HFFc6 (cell line): ENCODE data around the gene WDR54. TPM values are rescaled to one million over a fixed set of nuclear protein-coding genes. Genes with fewer than 3 reads are reported as not detected.
"Not testable (repeated sequence)": the region's sequence is repeated elsewhere in the genome, so short reads cannot be mapped to it uniquely, and the experiment has no call there.

Experiments used
- DNase-seq: peaks from one replicate; pipeline ENCODE4 v3.0.0-alpha.2; 2018
- H3K27ac Mint-ChIP-seq: 2 replicates; pipeline ENCODE4 v1.8.0; 2020; ENCODE audit warnings: mild to moderate bottlenecking, mixed read lengths
- H3K27me3 Mint-ChIP-seq: 2 replicates; pipeline ENCODE4 v1.8.0; 2021; ENCODE audit warnings: mild to moderate bottlenecking, moderate library complexity, mixed read lengths; ENCODE audit not compliant: insufficient read depth
- H3K36me3 Mint-ChIP-seq: 2 replicates; pipeline ENCODE4 v1.8.0; 2021; ENCODE audit warnings: low read depth, mixed read lengths
- H3K4me1 Mint-ChIP-seq: 2 replicates; pipeline ENCODE4 v1.8.0; 2020; ENCODE audit warnings: low read depth, mixed read lengths
- H3K4me3 Mint-ChIP-seq: 2 replicates; pipeline ENCODE4 v1.8.0; 2020; ENCODE audit warnings: mild to moderate bottlenecking, moderate library complexity, mixed read lengths
- H3K9me3 Mint-ChIP-seq: 2 replicates; pipeline ENCODE4 v1.8.0; 2020; ENCODE audit warnings: mild to moderate bottlenecking, mixed read lengths
- total RNA-seq, 6 experiments: library from RNA; stranded (reverse); fragmentation: NEBNext Ultra II Directional; extraction: Animal tissue kit (Norgen Biotek cat#: 25700); gene quantifications; 2 replicates in 1 of 6; 3 replicates in 5 of 6; pipeline ENCODE4 v1.2.3, GENCODE V29; 2021
- TF ChIP-seq, protein P1 (sequence below): fragments of 200-600 bp; sonication (generic); IDR thresholded peaks from 2 replicates; pipeline ENCODE4 v1.5.0; 2021; ENCODE audit warnings: antibody characterized with exemption, mild to moderate bottlenecking

WDR54 gene
- total RNA-seq, 6 experiments from 2014 or later, result 30.7 to 37.7 (median 33.4) TPM

DNA sequence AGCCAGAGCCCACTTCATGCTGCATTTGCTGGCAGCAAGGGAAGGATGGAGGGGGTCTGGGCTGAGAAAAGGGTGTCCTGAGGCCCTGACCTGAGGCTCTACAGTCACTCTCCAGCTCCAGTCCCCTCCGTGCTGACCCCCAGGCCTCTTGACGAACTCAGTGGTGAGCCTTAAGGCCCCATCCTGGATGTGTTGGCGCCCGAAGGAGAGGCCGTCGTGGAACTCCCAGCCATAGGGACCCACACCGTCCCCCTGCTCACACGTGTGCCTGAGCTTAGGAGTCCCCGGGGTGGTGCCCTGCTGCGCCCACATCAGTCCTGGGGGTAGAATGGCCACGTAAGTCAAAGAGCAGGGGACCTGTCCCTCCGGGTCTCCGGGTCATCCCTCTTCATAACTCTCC lies 42.9 kb downstream of the WDR54 start:
- no peak for DNase-seq
- Mint-ChIP-seq H3K4me3 (peak overlapping the region; percentile 99), H3K27ac (peak overlapping the region; percentile 70), H3K36me3 (peaks cover 17% of the 10 kb centered on the region), H3K9me3 (no peaks in the 10 kb centered on the region), H3K4me1 (peaks cover 25% of the 10 kb centered on the region), H3K27me3 (peaks cover 6% of the 10 kb centered on the region)
- TF ChIP-seq, protein P1, sequence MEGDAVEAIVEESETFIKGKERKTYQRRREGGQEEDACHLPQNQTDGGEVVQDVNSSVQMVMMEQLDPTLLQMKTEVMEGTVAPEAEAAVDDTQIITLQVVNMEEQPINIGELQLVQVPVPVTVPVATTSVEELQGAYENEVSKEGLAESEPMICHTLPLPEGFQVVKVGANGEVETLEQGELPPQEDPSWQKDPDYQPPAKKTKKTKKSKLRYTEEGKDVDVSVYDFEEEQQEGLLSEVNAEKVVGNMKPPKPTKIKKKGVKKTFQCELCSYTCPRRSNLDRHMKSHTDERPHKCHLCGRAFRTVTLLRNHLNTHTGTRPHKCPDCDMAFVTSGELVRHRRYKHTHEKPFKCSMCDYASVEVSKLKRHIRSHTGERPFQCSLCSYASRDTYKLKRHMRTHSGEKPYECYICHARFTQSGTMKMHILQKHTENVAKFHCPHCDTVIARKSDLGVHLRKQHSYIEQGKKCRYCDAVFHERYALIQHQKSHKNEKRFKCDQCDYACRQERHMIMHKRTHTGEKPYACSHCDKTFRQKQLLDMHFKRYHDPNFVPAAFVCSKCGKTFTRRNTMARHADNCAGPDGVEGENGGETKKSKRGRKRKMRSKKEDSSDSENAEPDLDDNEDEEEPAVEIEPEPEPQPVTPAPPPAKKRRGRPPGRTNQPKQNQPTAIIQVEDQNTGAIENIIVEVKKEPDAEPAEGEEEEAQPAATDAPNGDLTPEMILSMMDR, result no peak

DNA sequence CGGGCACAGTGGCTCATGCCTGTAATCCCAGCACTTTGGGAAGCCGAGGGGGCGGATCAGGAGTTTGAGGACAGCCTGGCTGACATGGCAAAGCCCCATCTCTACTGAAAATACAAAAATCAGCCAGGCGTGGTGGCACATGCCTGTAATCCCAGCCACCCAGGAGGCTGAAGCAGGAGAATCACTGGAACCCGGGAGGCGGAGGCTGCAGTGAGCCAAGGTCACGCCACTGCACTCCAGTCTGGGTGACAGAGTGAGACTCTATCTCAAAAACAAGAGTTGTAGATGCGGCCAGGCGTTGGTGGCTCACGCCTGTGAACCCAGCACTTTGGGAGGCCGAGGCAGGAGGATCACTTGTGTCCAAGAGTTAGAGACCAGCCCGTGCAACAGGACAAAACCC lies 49.2 kb downstream of the WDR54 start:
- H3K36me3 Mint-ChIP-seq, result peaks cover 42% of the 10 kb centered on the region
- not testable (repeated sequence) for H3K27me3 Mint-ChIP-seq, DNase-seq, H3K9me3 Mint-ChIP-seq
- H3K27ac Mint-ChIP-seq, result peak overlapping the region; percentile 57
- H3K4me1 Mint-ChIP-seq, result peaks cover 20% of the 10 kb centered on the region
- H3K4me3 Mint-ChIP-seq, result peak overlapping the region; percentile 72

DNA sequence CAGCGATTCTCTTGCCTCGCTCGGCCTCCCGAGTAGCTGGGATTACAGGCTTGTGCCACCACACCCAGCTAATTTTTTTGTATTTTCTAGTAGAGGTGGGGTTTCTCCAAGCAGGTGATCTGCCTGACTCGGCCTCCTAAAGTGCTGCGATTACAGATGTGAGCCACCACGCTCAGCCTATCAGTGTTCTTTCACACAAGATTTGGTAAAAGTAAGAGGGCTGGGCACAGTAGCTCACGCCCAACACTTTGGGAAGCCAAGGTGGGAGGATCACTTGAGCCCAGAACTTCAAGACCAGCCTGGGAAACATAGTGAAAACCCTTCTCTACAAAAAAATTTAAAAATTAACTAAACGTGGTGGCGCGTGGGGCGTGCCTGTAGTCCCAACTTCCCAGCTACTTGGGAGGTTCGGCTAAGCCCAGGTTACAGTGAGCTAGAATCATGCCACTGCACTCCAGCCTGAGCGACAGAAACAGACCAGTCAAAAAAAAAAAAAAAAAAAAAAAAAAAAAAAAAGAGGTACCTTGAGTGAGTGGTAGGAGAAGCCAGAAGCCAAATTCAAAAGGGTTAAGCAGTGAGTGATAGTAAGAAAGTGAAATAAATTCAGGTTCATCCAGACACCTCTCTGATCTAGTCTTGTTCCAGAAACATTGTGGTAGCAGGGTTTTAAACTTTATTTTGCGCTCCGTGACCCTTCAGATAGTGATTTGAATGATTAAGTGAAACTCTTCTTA lies 50.0 kb downstream of the WDR54 start:
- Mint-ChIP-seq H3K27me3 (peaks cover 2% of the 10 kb centered on the region), H3K27ac (peak overlapping the region; percentile 96), H3K9me3 (no peaks in the 10 kb centered on the region), H3K4me3 (peak overlapping the region; percentile 98), H3K4me1 (peaks cover 15% of the 10 kb centered on the region), H3K36me3 (peaks cover 43% of the 10 kb centered on the region)
- TF ChIP-seq, protein P1, result no peak
- no peak for DNase-seq

DNA sequence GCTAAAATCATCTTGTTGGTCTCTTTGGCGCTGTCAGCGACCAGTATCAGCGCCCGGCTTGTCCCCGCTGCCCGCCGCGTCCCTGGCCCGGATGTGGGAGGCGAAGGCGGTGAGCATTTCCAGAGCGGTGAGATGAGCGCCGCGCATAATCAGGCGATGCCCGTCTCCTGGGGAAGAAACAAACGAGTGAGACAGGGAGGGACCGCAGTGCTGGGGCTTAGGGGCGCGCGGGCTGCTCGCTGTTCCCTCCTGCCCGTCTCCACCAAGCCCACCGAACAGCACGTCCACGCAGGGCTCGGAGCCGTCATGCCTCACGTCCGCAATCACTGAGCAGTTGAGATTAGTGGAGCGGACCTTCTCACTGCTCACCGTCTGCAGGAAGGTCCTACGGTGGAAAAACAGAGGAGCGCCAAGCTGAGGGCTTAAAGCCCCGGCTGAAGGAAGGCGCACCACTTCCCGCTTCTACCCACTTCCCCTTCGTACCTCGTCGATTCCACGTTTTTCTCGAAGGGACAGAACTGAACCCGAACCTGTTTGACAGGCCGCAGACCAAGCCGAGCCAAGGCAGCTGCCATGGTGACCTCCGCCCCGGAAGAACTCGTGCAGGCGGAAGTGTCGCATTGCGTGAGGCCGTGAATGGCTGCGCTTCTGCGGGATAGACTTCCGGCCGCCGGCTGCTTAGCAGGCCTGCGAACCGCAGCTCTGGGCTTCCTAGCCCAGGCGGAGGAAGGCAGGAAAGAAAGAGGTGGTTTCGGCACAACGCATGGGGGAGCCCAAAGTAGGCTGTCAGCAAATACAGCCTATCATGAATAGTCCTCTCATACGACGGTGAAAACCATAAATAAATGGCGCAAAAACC lies 50.8 kb downstream of the WDR54 start, which contains the start of gene MRPL53:
TSS of gene MRPL53 (minus strand) at position 595 of the 859 bp plus-strand sequence. CDS start at position 575, 20 bp downstream.
- Mint-ChIP-seq H3K9me3 (no peaks in the 10 kb centered on the region), H3K36me3 (peaks cover 46% of the 10 kb centered on the region), H3K27ac (peak within 1 kb of the TSS; percentile 96), H3K4me3 (peak within 1 kb of the TSS; percentile 98), H3K4me1 (peaks cover 15% of the 10 kb centered on the region), H3K27me3 (peaks cover 2% of the 10 kb centered on the region)
- DNase-seq, result peak; percentile 90
- TF ChIP-seq, protein P1, result no peak

DNA sequence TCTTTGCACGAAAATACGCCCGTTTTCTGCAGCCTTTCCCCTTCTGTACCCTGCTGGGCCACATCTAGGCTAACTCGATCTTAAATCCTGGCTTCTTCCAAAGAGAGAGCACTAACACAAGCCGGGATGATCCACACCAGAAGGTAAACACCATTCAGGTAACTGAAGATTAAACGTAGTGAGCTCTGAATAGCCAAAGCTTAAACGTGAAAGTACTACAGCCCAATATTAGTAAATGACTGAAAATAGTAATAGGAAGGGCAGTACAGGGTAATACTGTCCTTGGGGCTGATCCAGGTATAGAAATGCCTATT lies 51.4 kb downstream of the WDR54 start:
- H3K36me3 Mint-ChIP-seq, result peaks cover 49% of the 10 kb centered on the region
- DNase-seq, result no peak
- H3K27me3 Mint-ChIP-seq, result peaks cover 2% of the 10 kb centered on the region
- no peaks in the 10 kb centered on the region for H3K9me3 Mint-ChIP-seq
- peak overlapping the region; percentile 96 for H3K27ac Mint-ChIP-seq
- TF ChIP-seq, protein P1, result no peak
- peaks cover 15% of the 10 kb centered on the region for H3K4me1 Mint-ChIP-seq
- H3K4me3 Mint-ChIP-seq, result peak overlapping the region; percentile 98

DNA sequence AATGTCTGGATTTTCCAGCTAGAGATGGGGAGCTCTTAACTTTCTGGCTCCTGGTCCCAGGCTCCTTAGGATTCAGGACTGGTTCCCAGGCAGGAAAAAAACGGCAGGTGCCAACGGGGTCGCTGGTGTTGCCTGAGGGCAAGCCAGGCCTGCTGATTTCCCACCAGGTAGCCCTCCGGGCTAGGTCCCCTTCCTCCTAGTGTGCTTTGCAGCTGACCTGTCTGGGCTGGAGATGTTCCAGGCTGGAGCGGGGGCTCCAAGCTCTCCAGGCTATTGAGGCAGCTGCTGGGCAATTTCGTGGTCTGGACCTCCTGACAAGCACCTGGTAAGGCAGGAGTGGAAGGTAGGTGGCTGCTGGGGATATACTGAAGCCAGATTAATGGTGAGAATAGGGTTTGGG lies 53.0 kb downstream of the WDR54 start:
- no peak overlapping the region for H3K4me3 Mint-ChIP-seq

More for the DNA sequence above, 53.0 kb downstream of the WDR54 start:
- no peak overlapping the region; the same call in 1 of the 2 replicates for H3K27ac Mint-ChIP-seq
- H3K9me3 Mint-ChIP-seq, result no peaks in the 10 kb centered on the region
- H3K27me3 Mint-ChIP-seq, result peaks cover 2% of the 10 kb centered on the region
- H3K4me1 Mint-ChIP-seq, result peaks cover 15% of the 10 kb centered on the region
- TF ChIP-seq, protein P1, result no peak
- H3K36me3 Mint-ChIP-seq, result peaks cover 54% of the 10 kb centered on the region
- no peak for DNase-seq
